Measurements from ENCODE around the gene TENT4A.

The TENT4A gene

GRCh38 chr5:6700074-6700684 is 13.1 kb upstream of the TENT4A start:
- no peak for DNase-seq (ENCODE audit: low spot score)

DNA sequence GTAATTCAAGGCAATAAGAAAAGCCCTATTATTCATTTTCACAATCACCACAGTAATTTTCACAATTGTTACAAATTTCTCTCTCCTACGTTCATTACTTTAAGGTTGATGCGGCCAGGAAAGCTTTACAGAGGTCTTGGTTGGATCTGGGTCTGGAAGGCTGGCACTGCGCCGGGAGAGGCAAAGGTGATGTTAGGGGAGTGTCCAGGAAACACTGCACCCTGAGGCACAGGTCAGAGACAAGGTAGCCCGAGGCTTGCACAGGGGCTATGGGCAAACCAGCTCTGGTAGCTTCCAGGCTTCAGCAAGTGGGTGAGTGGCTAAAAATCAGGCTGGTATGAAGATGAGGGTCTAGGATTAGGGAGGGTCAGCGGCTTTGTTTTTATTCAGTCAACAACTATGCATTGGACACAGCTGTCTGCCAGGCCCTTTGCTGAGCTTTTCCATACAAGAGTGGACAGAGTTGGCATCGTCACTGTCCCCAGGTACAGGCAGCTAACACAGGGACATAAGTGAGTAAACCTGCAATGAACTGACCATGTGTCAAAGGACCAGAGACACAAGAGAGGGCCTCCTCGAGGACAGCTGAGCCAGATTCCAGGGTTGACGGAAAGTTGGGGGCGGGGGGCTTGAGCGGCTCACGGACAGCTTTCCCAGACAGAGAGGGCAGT is 12.4 kb upstream of the TENT4A start:
- DNase-seq (ENCODE audit: low spot score) = no peak

GRCh38 chr5:6701491-6701890 is 11.7 kb upstream of the TENT4A start:
- DNase-seq (ENCODE audit: low spot score) = no peak

- DNase-seq (ENCODE audit: low spot score) = no peak
Observed at GRCh38 chr5:6702633-6703032, 10.6 kb upstream of the TENT4A start.

DNA sequence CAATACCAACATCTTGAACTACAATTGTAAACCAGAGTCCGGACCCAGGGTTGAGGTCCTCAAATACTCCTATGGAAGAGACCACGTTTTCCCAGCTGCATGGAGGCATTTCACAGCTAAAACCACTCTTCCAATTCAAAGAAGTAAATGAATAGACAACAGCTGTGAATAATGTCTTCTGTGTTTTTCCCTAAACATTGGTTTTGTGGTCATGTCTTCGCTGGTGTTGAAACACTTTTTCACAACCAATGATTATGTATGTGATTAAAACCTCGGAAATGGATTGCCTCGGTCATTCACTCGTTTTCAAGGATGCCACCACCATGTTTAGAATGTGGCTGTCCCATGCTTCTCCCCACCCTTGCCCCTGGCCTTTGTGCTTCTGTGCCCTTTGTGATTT is 9.4 kb upstream of the TENT4A start:
- no peak for DNase-seq (ENCODE audit: low spot score)

DNA sequence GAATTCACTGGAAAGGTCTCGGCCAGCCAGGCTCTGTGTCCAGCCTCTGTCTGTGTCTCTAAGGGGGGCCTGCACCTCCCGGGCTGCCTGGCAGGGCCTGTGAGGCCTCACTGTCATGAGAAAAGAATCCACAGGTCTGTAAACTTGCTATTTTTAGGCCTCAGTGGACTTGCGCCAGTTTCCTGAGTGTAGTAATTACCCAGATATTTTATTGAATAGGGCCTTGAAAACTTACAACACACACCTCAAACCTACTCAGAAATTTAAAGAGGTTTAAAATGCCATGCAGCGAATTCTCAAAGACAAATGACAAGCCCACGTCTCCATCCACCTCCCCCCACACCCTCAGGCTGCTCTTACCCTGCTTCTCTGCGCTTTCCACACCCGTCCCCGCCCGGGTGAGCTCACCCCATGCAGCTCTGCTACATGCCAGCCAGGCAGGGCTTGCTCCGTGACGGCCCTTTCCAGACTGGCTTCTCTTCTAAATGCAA is 8.8 kb upstream of the TENT4A start:
- no peak for DNase-seq (ENCODE audit: low spot score)

- DNase-seq (ENCODE audit: low spot score) = no peak
Observed at GRCh38 chr5:6705088-6705487, 8.1 kb upstream of the TENT4A start.

GRCh38 chr5:6705959-6706358 is 7.3 kb upstream of the TENT4A start:
- no peak for DNase-seq (ENCODE audit: low spot score)

DNA sequence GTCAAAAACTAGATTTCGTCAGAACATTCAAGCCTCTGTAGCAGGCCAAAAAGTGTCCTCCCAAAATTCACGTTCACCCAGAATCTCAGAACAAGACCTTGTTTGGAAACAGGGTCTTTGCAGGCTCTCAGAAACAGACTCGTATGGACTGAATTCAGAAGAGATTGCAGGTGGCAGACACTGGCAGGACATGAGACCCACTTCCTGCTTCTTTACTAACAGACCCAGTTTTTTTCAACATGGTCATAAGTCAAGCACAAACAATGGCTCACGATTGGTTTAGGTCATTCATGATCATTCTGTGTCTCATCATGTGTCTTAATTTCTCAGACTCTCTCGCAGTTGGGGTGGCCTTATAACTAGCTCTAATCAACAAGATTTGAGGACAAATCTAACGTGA is 5.4 kb upstream of the TENT4A start:
- no peak for DNase-seq (ENCODE audit: low spot score)

- DNase-seq (ENCODE audit: low spot score) = peak; percentile 56
Observed at GRCh38 chr5:6708814-6709213, 4.4 kb upstream of the TENT4A start.

- no peak for DNase-seq (ENCODE audit: low spot score)
Observed at GRCh38 chr5:6710070-6710469, 3.2 kb upstream of the TENT4A start.

GRCh38 chr5:6710551-6711318 is 2.5 kb upstream of the TENT4A start:
- no peak for DNase-seq (ENCODE audit: low spot score)

DNA sequence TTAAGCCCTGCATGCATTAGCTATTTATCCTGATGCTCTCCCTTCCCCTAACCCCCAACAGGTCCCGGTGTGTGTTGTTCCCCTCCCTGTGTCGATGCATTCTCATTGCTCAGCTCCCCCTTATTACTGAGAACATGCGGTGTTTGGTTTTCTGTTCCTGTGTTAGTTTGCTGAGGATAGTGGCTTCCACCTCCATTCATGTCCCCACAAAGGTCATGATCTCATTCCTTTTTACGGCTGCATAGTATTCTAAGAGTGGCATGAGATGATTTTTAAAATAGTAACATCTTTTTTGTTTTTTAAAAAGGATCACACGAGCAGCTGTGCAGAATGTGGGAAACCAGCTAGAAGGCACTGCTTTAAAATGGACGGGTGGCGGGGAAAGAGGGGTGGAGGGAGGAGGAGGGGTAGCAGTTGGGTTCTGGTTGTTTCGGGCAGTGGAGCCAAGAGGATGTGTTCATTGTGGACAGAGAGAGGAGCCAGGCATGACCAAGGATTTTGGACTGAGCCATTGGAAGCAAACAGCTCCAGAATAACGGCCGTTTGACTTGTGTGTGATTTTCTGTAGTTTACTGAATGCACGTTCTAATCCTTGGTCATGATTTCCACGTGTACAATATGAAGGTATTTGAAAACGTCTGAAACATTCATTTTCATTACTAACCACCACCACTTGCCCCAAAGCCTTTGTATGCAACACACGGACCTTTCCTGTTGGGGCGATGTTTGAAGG is 1.7 kb upstream of the TENT4A start:
- DNase-seq (ENCODE audit: low spot score) = no peak

DNA sequence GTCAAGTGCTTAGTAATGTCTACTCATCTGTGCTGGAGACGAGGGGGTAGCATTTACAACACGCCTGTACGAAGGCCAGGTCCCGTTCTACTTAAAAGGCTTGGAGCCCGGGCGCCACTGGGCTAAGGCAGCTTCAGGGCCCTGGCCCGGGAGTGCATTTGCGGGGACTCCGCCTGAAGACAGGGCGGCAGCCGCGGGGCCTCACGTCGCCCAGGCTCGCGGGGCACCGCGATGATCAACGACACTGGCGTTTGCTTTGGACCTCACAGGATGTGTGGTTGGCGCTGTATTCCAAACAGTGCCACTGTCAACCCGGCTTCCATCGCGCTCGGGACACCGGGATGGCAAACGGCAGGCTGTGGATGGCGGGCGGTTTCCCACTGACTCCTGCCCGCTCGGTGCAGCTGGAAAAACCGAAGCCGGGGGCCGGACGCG is 1.1 kb upstream of the TENT4A start:
- peak; percentile 54 for DNase-seq (ENCODE audit: low spot score)

GRCh38 chr5:6712577-6713273 is 507 bp upstream of the TENT4A start:
- peak; percentile 97 for DNase-seq (ENCODE audit: low spot score)

DNA sequence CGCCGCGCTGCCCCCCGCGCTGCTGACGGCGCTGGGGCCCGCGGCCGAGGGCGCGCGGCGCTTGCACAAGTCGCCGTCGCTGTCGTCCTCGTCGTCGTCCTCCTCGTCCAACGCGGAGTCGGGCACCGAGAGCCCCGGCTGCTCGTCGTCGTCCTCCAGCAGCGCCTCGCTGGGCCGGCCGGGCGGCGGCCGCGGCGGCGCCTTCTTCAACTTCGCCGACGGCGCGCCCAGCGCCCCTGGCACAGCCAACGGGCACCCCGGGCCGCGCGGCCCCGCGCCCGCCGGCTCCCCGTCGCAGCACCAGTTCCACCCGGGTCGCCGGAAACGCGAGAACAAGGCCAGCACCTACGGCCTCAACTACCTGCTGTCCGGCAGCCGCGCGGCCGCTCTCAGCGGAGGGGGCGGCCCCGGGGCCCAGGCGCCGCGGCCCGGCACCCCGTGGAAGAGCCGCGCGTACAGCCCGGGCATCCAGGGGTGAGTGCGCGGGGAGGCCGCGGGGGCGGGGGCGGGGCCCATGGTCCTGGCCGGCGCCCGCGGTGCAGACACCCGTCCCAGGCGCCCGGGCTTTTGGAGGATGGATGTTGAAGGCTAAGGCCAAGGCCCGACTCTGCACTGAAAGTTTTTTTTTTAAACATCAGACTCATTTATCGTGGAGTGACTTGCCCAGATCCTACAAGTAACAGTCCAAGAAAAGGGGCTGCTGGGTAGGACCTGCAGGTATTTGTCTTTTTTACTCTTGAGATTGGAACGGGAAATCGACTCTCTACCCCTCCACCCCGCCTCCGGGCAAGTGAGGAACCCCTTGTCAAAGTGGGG is 1.2 kb downstream of the TENT4A start:
- no peak for DNase-seq (ENCODE audit: low spot score)

DNA sequence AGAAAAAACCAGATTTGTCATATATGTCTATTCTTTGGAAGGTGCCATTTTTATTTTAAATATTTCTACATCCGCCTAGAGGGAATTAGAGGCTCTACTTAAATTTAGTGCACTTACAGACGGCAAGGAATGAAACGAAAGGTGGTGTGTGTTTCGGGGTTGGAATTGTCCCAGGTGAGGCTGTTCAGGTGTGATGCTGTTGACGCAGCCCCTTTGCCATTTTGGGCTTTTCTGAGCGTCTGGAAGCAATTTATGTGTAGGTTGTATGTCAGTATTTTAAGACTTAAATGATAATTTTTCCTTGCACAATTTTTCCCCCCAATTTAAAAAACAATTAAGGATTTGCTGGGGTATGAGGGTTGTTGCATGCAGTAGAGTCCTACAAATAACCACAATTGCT is 2.0 kb downstream of the TENT4A start:
- DNase-seq (ENCODE audit: low spot score) = no peak

GRCh38 chr5:6715758-6716628 is 2.8 kb downstream of the TENT4A start:
- no peak for DNase-seq (ENCODE audit: low spot score)

DNA sequence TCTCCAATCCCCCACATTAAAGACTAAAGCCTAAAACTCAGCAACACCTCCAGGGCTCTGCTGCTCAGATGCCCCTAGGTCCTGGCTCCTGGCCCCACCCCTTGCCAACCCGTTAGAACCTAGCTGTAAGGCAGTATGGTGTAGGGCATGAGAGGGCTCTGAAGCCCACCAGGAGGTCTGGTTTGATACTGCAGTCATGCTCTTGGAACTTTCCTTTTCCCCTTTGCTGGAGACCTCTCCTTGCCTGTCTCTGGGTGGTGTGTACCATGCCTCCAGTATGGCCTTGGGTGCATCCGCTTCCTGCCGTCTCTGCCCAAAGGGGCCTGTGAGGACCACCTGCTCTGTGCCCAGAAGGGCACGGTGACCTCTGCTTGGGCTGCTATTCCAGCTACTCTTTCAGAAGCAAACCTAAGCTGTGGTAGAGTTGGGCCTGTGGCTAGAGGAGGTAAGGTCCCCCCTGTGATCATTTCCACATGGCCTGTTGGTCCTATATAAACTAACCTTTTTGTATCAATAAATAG is 3.5 kb downstream of the TENT4A start:
- DNase-seq (ENCODE audit: low spot score) = no peak
